ENCODE measurements around the gene ATOX1. TPM values are rescaled to one million over a fixed set of nuclear protein-coding genes. Genes with fewer than 3 reads are reported as not detected.
"Not testable (repeated sequence)": the region's sequence is repeated elsewhere in the genome, so short reads cannot be mapped to it uniquely, and the experiment has no call there.

ATOX1 gene
- total RNA-seq, 2 donors from 2014 or later, result 6.3 to 39.7 TPM

DNA sequence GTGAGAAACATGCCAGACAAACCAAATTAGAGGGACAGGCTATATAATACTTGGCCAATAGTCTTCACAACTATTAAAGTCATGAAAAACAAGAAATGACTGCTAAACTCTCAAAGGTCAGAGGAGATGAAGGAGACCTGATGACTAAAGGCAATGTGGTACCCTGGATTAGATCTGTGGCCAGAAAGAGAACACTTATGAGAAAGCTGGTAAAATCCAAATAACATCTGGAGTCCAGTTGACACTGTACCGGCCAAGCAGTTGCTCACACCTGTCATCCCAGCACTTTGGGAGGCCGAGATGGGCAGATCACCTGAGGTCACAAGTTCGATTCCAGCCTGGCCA, 24.4 kb downstream of the ATOX1 start:
- Histone ChIP-seq H3K27ac (no peak overlapping the region), H3K4me1 (no peaks in the 10 kb centered on the region), H3K9me3 (no peaks in the 10 kb centered on the region), H3K36me3 (replicated peaks in 1 of 2; ENCODE audit: insufficient read depth in 1 of 2, low read depth in 2 of 2) (no peaks in the 10 kb centered on the region), H3K4me3 (no peak overlapping the region), H3K27me3 (no peaks in the 10 kb centered on the region)
- intact Hi-C loops (cut with DNase I), result no loop called here
- TF ChIP-seq POLR2A (IDR thresholded peaks at IDR 0.05), result no peak
- TF ChIP-seq, protein P1, sequence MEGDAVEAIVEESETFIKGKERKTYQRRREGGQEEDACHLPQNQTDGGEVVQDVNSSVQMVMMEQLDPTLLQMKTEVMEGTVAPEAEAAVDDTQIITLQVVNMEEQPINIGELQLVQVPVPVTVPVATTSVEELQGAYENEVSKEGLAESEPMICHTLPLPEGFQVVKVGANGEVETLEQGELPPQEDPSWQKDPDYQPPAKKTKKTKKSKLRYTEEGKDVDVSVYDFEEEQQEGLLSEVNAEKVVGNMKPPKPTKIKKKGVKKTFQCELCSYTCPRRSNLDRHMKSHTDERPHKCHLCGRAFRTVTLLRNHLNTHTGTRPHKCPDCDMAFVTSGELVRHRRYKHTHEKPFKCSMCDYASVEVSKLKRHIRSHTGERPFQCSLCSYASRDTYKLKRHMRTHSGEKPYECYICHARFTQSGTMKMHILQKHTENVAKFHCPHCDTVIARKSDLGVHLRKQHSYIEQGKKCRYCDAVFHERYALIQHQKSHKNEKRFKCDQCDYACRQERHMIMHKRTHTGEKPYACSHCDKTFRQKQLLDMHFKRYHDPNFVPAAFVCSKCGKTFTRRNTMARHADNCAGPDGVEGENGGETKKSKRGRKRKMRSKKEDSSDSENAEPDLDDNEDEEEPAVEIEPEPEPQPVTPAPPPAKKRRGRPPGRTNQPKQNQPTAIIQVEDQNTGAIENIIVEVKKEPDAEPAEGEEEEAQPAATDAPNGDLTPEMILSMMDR (IDR thresholded peaks at IDR 0.05), result no peak
- DNase-seq (no peak), ATAC-seq (no peak)
- 92 to 97% methylated on average over 3 of the region's 3 CpGs for WGBS, 2 donors

DNA sequence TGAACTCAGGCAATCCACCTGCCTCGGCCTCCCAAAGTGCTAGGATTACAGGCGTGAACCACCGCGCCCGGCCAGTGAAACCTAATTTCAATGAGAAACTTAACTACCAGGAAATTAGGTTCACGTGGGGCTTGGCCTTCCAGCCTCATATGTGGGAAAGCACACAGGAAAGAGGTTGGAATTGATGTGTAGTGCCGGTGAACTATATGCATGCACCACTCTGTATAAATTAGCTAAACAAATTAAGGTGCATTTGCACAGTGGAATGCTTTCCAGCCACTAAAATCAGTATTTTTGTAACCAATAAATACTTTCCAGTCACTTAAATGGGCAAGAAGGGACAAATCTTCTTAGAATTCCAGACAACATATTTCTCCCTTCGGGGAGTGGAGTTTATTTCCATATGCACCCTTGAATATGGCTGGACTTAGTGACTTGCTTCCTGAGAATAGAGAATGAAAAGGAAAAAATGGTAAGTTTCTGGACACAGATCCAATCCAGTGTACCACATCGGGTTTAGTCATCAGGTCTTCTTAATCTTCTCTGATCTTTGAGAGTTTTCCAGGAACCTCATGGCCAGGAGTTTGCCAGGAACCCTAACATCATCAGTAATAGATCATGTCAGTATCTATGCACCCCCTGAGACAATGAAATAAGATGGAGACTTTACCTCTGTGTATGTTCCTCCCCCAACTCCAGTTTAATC, 24.9 kb downstream of the ATOX1 start:
- intact Hi-C loops (cut with DNase I), result no loop called here
- Histone ChIP-seq H3K4me1 (no peaks in the 10 kb centered on the region), H3K27ac (no peak overlapping the region), H3K4me3 (no peak overlapping the region), H3K36me3 (replicated peaks in 1 of 2; ENCODE audit: insufficient read depth in 1 of 2, low read depth in 2 of 2) (no peaks in the 10 kb centered on the region), H3K9me3 (no peaks in the 10 kb centered on the region), H3K27me3 (no peaks in the 10 kb centered on the region)
- WGBS, 2 donors, result 94 to 96% methylated on average over 9 of the region's 9 CpGs
- TF ChIP-seq, protein P1 (IDR thresholded peaks at IDR 0.05), result no peak
- no peak for TF ChIP-seq POLR2A (IDR thresholded peaks at IDR 0.05)
- ATAC-seq (no peak), DNase-seq (no peak)

DNA sequence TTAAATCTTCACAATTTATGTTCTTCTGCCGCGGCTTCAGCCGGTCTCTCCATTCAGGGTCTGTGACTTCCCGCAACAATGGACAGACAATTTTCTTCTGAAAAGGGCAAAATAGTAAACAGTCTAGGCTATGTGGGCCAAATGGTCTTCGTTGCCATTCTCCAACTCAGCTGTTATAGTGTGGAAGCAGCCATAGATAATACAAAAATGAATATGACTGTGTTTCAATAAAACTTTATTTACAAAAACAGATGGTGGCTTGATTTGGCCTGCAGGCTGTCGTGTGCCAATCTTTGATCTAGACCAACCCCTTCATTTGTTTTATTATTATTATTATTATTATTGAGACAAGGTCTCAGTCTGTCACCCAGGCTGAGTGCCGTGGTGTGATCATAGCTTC, 28.1 kb downstream of the ATOX1 start:
- Histone ChIP-seq H3K27ac (no peak overlapping the region), H3K27me3 (no peaks in the 10 kb centered on the region), H3K4me3 (no peak overlapping the region), H3K9me3 (no peaks in the 10 kb centered on the region), H3K4me1 (no peaks in the 10 kb centered on the region), H3K36me3 (replicated peaks in 1 of 2; ENCODE audit: insufficient read depth in 1 of 2, low read depth in 2 of 2) (no peaks in the 10 kb centered on the region)
- 89 to 98% methylated on average over 7 of the region's 7 CpGs for WGBS, 2 donors
- intact Hi-C loops (cut with DNase I), result no loop called here
- no peak for ATAC-seq
- DNase-seq, result no peak
- TF ChIP-seq, protein P1 (IDR thresholded peaks at IDR 0.05), result no peak
- no peak for TF ChIP-seq POLR2A (IDR thresholded peaks at IDR 0.05)

DNA sequence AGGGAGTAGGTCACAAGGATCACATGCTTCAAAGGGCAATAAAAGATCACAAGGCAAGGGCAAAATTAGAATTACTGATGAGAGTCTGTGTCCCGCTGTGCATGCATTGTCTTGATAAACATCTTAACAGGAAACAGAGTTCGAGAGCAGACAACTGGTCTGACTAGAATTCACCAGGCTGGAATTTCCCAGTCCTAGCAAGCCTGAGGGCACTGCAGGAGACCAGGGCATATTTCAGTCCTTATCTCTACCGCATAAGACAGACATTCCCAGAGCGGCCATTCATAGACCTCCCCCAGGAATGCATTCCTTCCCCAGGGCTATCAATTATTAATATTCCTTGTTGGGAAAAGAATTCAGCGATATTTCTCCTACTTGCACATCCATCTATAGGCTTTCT, 28.8 kb downstream of the ATOX1 start:
- ATAC-seq; H3K4me1 ChIP-seq; H3K9me3 ChIP-seq; H3K27me3 ChIP-seq; H3K36me3 ChIP-seq (replicated peaks in 1 of 2; ENCODE audit: insufficient read depth in 1 of 2, low read depth in 2 of 2); H3K4me3 ChIP-seq; intact Hi-C loops (cut with DNase I); H3K27ac ChIP-seq; DNase-seq: not testable (repeated sequence)
- 72 to 82% methylated on average over 5 of the region's 5 CpGs for WGBS, 2 donors

DNA sequence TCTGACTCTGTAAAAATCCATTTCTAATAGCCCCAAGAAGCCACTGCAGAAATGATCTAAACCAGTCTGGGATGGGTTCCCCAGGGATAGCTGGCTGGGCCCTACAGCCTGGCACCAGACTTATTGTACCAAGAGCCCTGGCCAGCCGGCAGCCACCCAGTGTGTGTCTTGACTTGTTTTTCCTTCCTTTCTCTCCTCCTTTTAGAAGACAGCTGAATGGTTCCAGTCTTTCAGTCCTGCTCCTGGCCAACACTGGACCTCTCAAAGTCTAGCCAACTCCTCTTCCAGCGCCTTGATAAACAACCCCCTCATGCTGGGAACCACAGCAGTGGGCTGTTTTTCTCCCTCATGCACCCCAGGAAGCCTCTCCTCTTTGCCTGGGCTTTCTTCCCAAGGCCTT, 34.1 kb downstream of the ATOX1 start:
- intact Hi-C loops (cut with DNase I), result no loop called here
- DNase-seq, result no peak
- no peak for ATAC-seq
- H3K27ac ChIP-seq, result no peak overlapping the region
- no peaks in the 10 kb centered on the region for H3K27me3 ChIP-seq
- TF ChIP-seq POLR2A (IDR thresholded peaks at IDR 0.05), result no peak
- TF ChIP-seq, protein P1 (IDR thresholded peaks at IDR 0.05), result no peak
- H3K9me3 ChIP-seq, result no peaks in the 10 kb centered on the region
- no peak overlapping the region for H3K4me3 ChIP-seq
- WGBS, 2 donors, result 80 to 100% methylated on average over 2 of the region's 2 CpGs
- no peaks in the 10 kb centered on the region for H3K4me1 ChIP-seq
- H3K36me3 ChIP-seq (replicated peaks in 1 of 2; ENCODE audit: insufficient read depth in 1 of 2, low read depth in 2 of 2), result no peaks in the 10 kb centered on the region
